IPS-NIHi7 (cell line): Measurements from ENCODE around the gene NXPH1.
A peak's percentile ranks its signal among the peaks of the same experiment; 100 is the strongest.

Experiments used
- DNase-seq: peaks from one replicate; pipeline ENCODE4 v3.0.0; 2012; ENCODE audit warnings: mixed read lengths; ENCODE audit errors: extremely low spot score

NXPH1 gene

GRCh38 chr7:8435590-8436545 is 2.5 kb downstream of the NXPH1 start:
- no peak for DNase-seq

DNA sequence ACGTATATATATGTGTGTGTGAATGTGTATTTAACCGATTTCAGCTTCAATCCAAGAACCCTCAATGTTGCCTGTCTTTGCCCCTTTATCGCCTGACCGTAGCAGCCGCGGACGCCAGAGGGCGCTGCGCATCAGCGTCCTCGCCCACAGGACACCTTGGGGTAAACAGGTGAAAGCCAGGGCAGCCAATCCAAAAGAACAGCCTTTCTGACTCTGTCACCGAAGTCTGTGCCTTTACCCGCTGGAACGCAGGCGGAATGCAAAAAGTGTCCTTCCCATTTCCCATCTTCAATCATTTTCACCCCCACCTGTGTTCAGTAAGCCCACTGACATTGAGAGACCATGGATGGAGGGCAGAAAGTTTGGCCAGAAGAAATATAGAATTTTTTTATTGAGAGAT is 3.6 kb downstream of the NXPH1 start:
- DNase-seq = peak; percentile 82

DNA sequence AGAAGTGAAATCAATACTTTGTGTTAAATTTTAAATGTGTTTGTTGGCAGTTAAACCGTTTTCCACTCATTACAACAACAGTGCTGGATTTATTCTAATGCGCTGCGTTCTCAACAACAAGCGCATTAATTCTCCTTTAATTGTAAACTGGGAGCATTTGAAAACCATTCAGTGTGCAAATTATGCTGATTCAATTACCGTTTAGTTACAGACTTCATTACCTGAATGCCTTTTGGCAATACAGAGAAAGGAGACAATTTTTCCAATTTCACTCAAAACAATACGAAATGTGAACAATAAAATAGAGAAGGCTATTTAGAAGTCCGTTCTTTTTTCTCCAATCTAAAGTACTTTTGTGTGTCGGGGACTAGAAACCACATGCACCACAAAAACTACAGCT is 4.2 kb downstream of the NXPH1 start:
- no peak for DNase-seq

DNA sequence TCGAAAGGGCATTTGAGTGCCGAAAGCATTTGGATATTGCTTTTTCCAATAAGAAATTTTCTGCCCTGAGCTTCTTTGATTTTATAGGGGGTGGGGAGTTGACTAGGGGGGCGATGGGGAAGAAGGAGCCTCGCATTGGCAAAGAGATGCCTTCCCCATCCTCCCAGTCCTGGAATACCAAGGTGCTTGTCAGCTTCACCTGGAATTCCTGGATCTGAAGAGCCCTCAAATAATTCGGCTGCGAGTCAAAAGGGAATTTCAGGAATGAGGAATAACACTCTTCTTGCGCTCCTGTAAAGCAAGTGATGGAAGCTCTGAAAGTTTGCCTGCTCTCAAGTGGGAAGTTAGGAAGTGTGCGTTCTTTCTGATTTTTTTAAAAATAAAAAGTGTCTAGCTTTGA is 7.3 kb downstream of the NXPH1 start:
- DNase-seq = no peak

GRCh38 chr7:8441106-8441965 is 7.9 kb downstream of the NXPH1 start:
- DNase-seq = no peak

GRCh38 chr7:8442051-8442813 is 8.8 kb downstream of the NXPH1 start:
- no peak for DNase-seq

DNA sequence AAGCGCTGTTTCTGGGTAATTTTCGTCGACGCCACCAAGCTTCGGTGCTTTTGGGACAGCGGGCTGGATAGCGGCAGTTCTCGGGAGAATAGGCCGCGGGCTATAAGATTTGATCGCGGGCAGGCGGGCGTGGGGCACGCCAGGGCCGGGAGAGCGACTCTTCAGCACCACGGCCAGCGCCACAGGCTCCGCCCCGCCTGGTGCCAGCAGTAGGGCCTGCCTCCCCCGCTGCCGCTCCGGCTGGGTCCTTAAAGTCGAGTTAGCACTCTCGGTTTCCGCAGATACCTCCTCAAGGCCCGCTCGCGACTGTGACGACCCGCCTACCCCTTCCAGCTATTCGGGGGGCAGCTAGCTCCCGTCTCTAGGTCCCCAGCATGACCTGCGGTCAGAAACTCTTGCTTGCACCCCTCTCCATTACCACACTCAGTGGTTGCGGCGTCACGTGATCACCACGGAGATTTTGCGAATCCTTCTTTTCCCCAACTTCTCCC is 9.4 kb downstream of the NXPH1 start:
- peak; percentile 89 for DNase-seq

DNA sequence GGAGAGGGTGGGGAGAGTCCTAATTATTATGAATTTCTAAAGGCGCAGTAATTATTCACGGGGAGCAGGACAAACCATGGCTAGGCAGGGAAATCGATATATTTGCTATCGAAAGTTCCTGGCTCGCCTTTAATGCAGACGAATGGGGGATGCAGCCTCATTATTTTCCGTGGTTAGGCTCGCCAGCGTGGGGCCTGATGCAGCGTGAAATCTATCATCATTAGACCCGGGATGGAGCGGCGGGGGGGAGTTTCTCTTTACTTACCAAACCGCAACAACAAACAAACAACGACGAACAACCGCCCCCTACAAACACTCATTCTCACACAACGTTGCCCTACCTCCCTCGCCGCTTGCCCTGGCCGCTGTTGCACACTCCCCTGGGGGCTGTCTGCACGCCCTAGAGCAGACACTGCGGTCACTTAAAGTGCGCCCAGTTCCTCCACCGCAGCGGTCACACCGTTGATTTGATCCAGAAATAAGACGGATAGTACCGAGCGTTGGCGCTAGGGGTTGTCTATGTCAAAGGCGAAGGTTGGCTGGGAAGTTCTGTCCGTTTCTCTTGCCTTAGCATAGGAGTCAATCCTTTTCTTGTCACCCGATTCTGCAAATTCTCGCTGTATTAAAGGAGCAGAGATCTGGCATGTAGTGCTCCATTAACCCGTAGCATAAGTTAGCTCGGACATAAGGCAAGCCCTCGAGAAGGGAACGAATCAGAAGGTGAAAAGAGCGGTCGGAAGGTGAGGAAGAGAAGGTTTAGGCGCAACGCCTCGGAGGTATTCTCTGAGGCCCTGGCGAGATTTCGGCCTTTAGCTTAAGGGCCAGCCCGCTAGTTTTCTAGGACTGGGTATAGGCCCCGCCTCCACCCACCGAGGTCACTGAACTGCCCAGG is 10.4 kb downstream of the NXPH1 start:
- peak; percentile 63 for DNase-seq

GRCh38 chr7:8444468-8444769 is 11.0 kb downstream of the NXPH1 start:
- no peak for DNase-seq

GRCh38 chr7:8453535-8453934 is 20.1 kb downstream of the NXPH1 start:
- no peak for DNase-seq

GRCh38 chr7:8455426-8455825 is 22.0 kb downstream of the NXPH1 start:
- DNase-seq = no peak

GRCh38 chr7:8462309-8462708 is 28.9 kb downstream of the NXPH1 start:
- DNase-seq = no peak

- DNase-seq = no peak
These were observed 31.9 kb downstream of the NXPH1 start for GRCh38 chr7:8465338-8465737.

GRCh38 chr7:8480527-8480926 is 47.1 kb downstream of the NXPH1 start:
- DNase-seq = no peak

GRCh38 chr7:8481096-8481495 is 47.7 kb downstream of the NXPH1 start:
- no peak for DNase-seq

GRCh38 chr7:8481752-8482446 is 48.5 kb downstream of the NXPH1 start:
- peak; percentile 10 for DNase-seq

DNA sequence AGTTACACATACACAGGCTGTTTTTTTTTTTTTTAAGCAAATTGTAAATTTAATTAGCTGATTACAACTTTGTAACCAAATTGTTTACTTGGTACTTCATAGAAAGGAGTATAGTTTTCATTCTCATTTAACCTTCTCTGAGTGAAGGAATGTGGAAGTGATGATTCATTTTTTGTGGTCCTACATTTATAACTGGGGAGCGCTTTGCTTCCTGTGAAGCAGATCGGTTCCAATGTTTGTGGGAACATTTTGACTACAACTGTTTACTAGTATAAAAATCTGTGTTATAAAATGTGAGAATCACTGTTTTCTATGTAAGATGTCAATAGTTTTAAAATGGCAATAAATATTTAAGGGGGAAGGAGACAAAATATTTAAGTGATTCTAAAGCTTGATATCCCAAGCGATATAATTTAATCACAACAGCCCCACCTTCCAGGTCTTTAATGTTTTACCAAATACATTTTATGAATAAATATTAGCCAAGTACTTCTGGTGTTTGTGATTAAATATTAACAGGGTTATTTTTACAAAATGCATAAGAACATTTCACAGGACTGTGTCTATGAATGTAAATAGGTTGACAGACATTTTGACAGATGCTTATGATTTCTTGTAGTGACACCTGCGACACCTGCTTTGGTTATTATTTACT is 57.1 kb downstream of the NXPH1 start:
- no peak for DNase-seq

DNA sequence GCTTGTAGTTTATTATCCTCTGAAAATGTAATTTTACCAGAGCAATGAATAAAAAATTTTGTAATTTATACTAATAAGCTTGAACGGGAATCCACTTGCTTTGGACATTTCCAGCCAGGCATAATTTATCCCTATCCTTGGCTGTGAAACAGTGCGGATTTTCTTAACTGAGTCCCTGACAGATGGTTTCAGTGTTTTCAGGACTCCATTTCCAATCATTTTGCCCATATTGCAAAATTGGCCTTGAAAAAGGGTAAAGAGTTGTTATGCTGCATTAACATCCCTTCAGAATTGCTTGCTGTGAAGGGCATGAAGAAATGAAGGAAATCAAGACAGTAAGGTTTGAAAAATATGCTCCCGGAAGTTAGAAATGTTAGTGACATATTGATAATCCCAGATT is 57.7 kb downstream of the NXPH1 start:
- DNase-seq = no peak

DNA sequence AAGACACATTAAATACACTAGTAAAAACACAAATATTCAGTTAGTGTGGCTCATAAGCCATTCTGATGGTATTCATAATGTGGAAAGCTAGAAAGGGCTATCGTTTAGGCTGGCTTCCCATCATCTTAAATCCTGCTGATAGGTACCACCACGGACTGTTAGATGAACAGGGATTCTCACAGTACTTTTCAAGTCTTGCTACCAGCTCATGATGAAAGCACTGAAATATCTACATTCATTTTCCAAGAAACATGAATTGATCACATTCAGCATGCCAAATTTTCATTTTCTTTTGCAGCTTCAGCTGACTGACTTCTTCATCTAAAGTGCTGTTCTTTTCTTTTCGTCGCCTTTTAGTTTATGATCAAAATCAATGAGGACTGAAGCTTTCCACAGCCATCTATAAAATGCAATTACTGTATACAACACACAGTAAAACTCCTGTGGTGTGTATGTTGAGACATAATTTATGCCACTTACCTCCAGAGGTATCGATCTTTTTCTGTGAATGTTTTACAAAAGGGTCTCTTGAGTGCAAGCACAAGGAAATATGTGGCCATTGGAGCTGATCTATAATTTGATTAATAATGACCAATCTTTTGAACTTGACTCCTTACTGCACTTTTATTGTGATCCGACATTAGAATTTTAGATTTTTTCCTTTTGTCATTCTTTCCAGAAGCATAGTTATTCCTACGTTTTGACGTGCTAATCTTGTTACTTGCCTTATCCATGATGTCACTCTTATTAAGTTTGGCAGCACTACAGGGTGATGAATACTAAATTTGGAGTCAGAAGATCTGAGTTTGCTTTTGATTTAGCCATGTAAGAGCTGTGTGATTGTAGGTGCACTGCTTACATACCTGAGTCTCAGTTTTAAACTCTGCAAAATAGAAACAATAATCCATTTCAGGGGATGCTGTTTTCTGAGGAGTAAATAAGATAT is 58.4 kb downstream of the NXPH1 start:
- DNase-seq = no peak
